Activated CD4-positive, CD25-positive, alpha-beta regulatory T cell treated with anti-CD3 and anti-CD28 coated beads, Interleukin-2, amount 50 U/mL, for 24 hours (primary cell): Measurements from ENCODE around the gene OTOG.

Experiments used
- ATAC-seq, 2 donors: fragments of 150-1000 bp; cut with Tn5 transposase; one replicate each; pipeline ENCODE4 v1.10.0; 2021; ENCODE audit warnings: mild to moderate bottlenecking in 1 of 2, moderate library complexity in 1 of 2

The OTOG gene

GRCh38 chr11:17636721-17637120 is 89.7 kb downstream of the OTOG start:
- ATAC-seq: no peak

DNA sequence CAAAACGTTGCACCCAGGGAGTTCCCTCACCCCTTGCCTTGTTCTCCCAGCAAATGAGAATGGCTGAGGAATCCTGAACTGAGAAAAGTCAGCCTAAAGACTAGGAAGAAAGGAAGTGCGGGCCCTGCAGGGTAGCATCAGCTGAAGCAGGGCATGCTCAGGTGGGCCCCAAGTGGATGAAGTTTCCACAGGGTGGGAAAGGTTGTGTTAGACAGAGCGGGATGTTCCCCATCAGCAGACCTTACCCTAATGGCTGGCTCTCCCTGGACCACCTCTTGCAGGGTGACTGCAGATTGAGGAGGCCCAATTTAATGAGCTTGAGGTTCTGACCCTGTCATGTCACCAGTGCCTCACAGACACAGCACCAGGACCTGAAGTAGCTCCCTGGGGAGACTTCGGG is 90.8 kb downstream of the OTOG start:
- ATAC-seq: no peak

- ATAC-seq: no peak
Measured at GRCh38 chr11:17638311-17638710, 91.3 kb downstream of the OTOG start.

GRCh38 chr11:17639091-17639490 is 92.0 kb downstream of the OTOG start:
- no peak for ATAC-seq

DNA sequence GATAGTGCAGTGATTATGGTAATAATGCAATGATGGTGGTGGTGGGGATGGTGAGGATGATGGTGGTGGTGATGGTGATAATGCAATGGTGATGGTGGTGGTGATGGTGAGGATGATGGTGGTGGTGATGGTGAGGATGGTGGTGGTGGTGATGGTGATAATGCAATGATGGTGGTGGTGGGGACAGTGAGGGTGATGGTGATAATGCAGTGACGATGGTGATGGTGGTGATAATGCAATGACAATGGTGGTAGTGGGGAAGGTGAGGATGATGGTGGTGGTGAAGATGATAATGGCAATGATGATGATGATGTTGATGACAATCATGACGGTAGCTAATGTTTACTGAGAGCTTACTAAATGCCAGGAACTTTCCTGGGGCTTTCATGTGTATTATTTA is 92.7 kb downstream of the OTOG start:
- no peak for ATAC-seq

- no peak for ATAC-seq
Measured at GRCh38 chr11:17640493-17641164, 93.6 kb downstream of the OTOG start.

DNA sequence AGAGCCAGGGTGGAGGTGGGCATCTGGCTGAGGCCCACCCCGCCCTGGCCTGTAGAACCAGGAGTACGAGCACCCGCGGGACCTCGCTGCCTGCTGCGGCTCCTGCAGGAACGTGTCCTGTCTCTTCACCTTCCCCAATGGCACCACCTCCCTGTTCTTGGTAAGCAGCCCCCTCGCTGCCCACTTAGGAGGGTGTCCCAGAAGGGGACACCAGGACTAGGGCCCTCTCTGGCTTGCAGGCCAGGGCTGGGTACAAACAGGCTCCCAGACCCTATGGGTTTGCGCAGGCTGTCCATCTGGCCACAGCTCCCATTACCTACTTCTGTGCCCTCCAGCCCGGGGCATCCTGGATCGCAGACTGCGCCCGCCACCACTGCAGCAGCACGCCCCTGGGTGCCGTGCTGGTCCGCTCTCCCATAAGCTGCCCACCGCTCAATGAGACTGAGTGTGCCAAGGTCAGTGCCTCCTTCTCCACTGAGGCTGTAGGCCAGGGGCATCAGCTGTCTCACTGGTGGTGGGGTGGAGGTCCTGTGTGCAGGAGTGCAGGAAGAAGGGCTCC is 94.8 kb downstream of the OTOG start:
- no peak for ATAC-seq

DNA sequence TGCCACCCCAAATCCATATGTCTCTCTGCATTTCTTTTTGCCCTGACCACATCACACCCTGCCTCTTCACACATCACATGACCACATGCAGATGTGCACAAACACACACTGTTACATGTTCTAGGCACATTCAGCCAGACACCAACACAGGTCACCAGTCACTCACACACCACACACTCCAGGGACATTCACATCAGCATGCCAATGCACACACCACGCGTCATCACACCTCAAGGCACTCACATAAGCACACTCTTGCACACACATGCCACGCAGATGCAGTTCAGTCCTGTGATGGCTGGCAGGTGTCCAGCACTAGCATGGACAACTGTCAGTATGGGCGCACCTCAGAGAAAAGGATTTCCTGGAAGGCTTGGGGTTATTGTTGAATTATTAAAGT is 95.3 kb downstream of the OTOG start:
- ATAC-seq: no peak

GRCh38 chr11:17642980-17643379 is 95.9 kb downstream of the OTOG start:
- ATAC-seq: no peak

DNA sequence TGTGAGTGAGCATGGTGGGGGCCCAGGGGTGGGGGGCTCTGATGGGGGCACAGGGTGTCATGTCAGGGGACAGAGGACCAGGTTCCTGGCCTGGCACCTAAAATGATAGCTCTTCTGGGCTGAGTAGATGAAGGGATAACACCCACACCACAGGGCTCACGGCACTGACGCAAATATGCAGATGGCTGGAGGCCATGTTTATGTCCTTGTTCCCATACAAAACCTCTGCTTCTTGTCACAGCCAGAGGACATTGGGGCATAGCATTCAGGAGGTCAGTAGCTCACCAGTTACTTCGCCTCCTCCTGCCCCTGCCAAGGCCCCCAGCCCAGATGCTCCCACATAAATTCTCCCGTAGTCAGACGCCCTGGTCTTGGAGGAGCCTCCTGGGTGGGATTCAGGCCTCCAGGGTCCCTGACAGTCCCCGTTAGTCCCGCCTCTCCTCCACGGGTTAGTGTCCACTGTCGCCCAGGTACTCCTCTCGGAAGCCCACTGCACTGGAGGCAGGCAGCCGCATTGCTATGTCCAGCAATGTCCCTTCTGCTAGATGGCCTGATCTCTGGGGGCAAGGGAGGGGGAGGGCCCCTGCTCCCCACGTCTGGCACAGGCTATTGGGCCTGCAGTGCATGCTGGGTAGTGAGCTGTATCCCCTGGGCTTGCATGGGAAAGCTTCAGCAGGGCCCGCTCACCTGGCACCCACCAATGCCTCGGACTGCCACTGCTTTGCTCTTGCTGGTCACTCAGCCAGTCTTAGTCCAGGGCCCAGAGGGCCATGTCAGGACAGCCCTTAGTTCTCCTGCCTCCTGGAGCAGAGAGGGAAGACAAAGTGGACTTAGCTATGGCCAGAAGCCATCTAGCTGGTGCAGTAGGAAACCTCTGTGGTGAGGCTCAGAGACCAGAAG is 96.7 kb downstream of the OTOG start:
- ATAC-seq: no peak

DNA sequence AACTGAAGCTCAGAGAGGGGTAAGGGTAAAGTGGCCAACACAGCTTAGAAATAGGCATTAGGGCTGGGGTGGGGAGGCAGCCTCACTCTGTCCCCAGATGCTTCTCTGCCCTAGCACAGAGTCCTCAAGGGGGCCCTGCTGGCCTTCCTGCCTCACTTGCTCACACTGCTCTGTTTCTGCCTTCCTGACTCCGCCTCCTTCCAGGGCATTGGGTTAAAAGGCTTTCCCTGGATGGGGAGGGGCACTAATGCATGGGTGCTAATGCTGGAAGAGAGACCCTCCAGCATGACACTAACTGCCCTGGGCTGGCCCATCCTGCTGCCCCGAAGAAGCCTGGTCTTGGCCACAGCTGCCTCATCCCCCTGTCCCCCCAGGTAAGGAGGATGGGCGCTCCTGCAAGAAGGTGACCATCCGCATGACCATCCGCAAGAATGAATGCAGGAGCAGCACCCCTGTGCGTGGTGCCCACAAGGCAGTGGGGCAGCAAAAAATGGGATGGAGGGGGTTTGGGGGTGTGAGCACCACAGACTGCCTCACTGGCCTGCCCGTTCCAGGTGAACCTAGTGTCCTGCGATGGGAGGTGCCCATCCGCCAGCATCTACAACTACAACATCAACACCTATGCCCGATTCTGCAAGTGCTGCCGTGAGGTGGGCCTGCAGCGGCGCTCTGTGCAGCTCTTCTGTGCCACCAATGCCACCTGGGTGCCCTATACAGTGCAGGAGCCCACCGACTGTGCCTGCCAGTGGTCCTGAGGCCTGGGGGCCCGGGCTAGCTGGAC is 98.3 kb downstream of the OTOG start:
- ATAC-seq: no peak

- ATAC-seq: no peak
Measured at GRCh38 chr11:17646451-17647145, 99.5 kb downstream of the OTOG start.

- no peak for ATAC-seq
Measured at GRCh38 chr11:17648528-17648927, 101.5 kb downstream of the OTOG start.

- no peak for ATAC-seq
Measured at GRCh38 chr11:17649261-17649660, 102.2 kb downstream of the OTOG start.

DNA sequence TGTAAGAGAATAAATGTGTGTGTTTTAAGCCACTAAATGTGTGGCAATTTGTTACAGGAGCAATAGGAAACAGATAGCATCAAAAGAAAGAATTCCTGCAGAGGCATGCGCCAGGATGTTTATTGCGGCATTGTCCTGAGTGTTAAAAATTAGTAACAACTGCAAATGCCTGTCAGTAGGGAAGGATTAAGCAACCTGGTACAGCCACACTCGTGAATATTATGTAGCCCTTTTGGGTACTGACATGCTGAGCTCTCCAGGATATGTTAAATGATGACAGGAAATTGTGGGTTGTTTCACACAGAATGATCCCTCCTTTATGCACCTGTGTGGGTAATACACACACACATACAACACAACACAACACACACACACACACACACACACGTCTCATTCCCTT is 102.6 kb downstream of the OTOG start:
- no peak for ATAC-seq

- ATAC-seq: no peak
Measured at GRCh38 chr11:17650127-17650911, 103.3 kb downstream of the OTOG start.

DNA sequence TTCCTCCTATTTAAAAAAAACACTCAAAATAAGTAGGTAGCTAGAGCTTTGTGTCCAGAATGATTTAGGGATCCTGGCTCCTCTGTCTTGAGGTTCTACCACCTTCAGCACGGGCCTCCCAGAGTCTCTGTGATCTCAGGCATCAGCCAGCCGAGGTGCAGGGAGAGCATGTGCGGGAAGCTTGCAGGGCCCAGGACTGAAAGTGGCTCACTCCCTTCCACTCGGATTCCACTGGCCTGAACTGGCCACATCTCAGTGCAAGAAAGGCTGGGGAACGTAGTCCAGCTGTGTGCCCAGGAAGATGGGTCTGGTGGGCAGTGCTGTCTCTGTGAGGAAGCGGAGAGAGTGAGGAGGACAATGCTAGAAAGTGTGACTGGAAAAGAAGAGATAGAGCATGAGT is 104.0 kb downstream of the OTOG start:
- ATAC-seq: no peak

DNA sequence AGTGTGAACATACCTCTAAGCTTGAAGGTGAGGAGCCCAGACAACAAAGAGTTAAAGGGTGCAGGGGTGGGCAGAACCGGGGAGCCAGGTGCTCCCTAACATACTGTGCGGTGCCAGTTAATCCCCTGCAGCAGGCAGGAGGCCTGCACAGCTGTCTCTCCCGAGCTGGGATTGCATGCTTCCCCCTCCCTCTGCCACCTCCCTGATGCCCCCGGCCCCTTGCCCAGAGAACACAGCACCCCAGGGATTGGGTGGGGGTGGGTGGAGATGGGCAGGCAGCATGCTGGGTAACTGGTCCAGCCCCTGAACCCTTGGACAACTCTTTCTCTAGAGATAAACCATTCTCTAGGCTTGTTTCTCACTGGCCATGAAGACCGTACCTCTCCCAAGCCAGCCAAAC is 104.6 kb downstream of the OTOG start:
- no peak for ATAC-seq

- ATAC-seq: no peak
Measured at GRCh38 chr11:17652556-17652955, 105.5 kb downstream of the OTOG start.

DNA sequence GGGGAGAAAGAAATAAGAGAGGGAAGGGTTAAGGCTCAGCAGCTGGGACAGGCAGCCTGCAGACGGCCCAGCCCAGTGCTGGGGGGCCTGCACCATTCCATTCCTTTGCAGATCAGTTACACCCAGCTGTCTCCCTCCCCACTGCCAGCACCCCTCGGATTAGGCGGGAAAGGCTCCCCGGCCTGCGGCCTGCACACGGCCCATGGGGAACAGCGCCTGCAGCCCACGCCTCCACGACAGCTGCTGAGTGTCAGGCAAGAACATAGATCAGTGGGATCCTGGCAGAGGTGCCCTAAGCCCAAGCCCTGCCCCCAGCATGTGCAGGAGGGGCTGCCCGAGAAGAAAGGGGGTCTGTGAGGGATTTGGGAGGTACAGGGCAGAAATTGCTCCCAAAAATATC is 106.6 kb downstream of the OTOG start:
- no peak for ATAC-seq

DNA sequence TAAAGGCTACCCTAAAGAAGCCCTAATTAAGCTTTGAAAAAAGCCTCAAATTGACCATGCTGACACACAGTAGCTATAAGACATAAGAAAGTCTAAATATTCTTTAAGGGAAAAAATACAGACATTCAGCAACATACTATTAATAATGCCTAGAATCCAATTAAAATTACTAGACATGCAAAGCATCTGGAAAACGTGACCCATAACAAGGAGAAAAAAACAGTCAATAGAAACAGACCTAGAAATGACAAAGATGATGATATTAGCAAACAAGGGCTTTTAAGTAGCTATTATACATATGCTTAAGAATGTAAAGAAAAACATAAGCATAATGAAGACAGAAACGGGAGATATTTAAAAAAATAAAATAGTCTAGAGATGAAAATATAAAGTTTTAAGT is 108.6 kb downstream of the OTOG start:
- no peak for ATAC-seq

DNA sequence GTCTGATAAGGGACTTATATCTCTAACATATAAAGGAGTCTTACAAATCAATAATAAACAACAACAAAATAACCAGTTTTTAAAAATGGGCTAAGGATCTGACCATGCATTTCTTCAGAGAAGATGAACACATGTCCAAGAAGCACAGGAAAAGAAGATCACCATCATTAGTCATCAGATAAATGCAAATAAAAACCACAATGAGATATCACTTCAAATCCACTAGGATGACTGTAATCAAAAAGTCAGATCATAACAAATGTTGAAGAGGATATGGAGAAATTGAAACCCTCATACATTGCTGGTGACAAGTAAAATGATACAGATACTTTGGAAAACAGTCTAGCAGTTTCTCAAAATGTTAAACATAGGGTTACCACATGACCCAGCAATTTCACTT is 111.2 kb downstream of the OTOG start:
- ATAC-seq: no peak
